Measurements from ENCODE around the gene CAMTA1. TPM values are rescaled to one million over a fixed set of nuclear protein-coding genes. Genes with fewer than 3 reads are reported as not detected.
"Not testable (repeated sequence)": the region's sequence is repeated elsewhere in the genome, so short reads cannot be mapped to it uniquely, and the experiment has no call there.

CAMTA1 gene
- total RNA-seq, 1 donor from 2014 or later = 43.1 TPM

- intact Hi-C loops (cut with micrococcal nuclease) = no loop called here
These were observed 992.9 kb downstream of the CAMTA1 start for GRCh38 chr1:7778133-7778628.

GRCh38 chr1:7780976-7781375 lies 995.7 kb downstream of the CAMTA1 start:
- intact Hi-C loops (cut with micrococcal nuclease) = loop anchor here (10.0 kb wide), 1 partner anchor 1786 kb away; the partner anchor contains the start of gene NPHP4

GRCh38 chr1:7781501-7781900 lies 996.2 kb downstream of the CAMTA1 start:
- intact Hi-C loops (cut with micrococcal nuclease) = loop anchor here (10.0 kb wide), 1 partner anchor 1787 kb away; the partner anchor contains the start of gene NPHP4

GRCh38 chr1:7781923-7782495 lies 996.8 kb downstream of the CAMTA1 start:
- intact Hi-C loops (cut with micrococcal nuclease) = loop anchor here (2.0 to 10.0 kb wide), 2 partner anchors 997 to 1787 kb away; partner anchors contain the start of genes CAMTA1 and NPHP4

GRCh38 chr1:7783178-7783711 lies 998.0 kb downstream of the CAMTA1 start:
- intact Hi-C loops (cut with micrococcal nuclease) = loop anchor here (1.0 to 10.0 kb wide), 5 partner anchors 12 to 1788 kb away; partner anchors contain the start of genes CAMTA1, NPHP4 and VAMP3

GRCh38 chr1:7783826-7784491 lies 998.7 kb downstream of the CAMTA1 start, which contains the start of gene PER3:
Gene PER3, plus strand, starts transcription at chr1:7784291. Its CDS starts 587 bp downstream, at chr1:7784878.
- intact Hi-C loops (cut with micrococcal nuclease) = loop anchor here (1.0 to 10.0 kb wide), 6 partner anchors 13 to 1789 kb away; partner anchors contain the start of genes CAMTA1, NPHP4, PARK7 and VAMP3

GRCh38 chr1:7784492-7785071 lies 999.3 kb downstream of the CAMTA1 start:
- intact Hi-C loops (cut with micrococcal nuclease) = loop anchor here (1.0 to 10.0 kb wide), 2 partner anchors 177 to 1790 kb away; partner anchors contain the start of genes NPHP4 and PARK7

GRCh38 chr1:7785108-7785507 lies 999.9 kb downstream of the CAMTA1 start:
- intact Hi-C loops (cut with micrococcal nuclease) = loop anchor here (10.0 kb wide), 1 partner anchor 1790 kb away; the partner anchor contains the start of gene NPHP4

- intact Hi-C loops (cut with micrococcal nuclease) = loop anchor here (10.0 kb wide), 1 partner anchor 1792 kb away; the partner anchor contains the start of gene NPHP4
These were observed 1001.5 kb downstream of the CAMTA1 start for GRCh38 chr1:7786795-7787194.

GRCh38 chr1:7789828-7790227 lies 1004.6 kb downstream of the CAMTA1 start:
- intact Hi-C loops (cut with micrococcal nuclease) = loop anchor here (10.0 kb wide), 1 partner anchor 1795 kb away; the partner anchor contains the start of gene NPHP4

GRCh38 chr1:7791027-7791426 lies 1005.8 kb downstream of the CAMTA1 start:
- intact Hi-C loops (cut with micrococcal nuclease) = not testable (repeated sequence)

GRCh38 chr1:7795406-7795805 lies 1010.2 kb downstream of the CAMTA1 start:
- intact Hi-C loops (cut with micrococcal nuclease) = no loop called here

GRCh38 chr1:7805460-7805859 lies 1020.2 kb downstream of the CAMTA1 start:
- intact Hi-C loops (cut with micrococcal nuclease) = no loop called here

- intact Hi-C loops (cut with micrococcal nuclease) = loop anchor here (1.0 kb wide), 1 partner anchor 94 kb away; no protein-coding TSS in a partner anchor
These were observed 1023.1 kb downstream of the CAMTA1 start for GRCh38 chr1:7808253-7808844.

- intact Hi-C loops (cut with micrococcal nuclease) = no loop called here
These were observed 1024.5 kb downstream of the CAMTA1 start for GRCh38 chr1:7809742-7810141.

GRCh38 chr1:7810395-7810794 lies 1025.1 kb downstream of the CAMTA1 start:
- intact Hi-C loops (cut with micrococcal nuclease) = no loop called here

GRCh38 chr1:7811476-7811875 lies 1026.2 kb downstream of the CAMTA1 start:
- intact Hi-C loops (cut with micrococcal nuclease) = no loop called here

GRCh38 chr1:7813677-7814373 lies 1028.6 kb downstream of the CAMTA1 start:
- intact Hi-C loops (cut with micrococcal nuclease) = no loop called here
